Progenitor cell of endocrine pancreas (in vitro differentiated cells): ENCODE results near the gene SOWAHA. TPM values are rescaled to one million over a fixed set of nuclear protein-coding genes. Genes with fewer than 3 reads are reported as not detected.

ENCODE experiments used
- DNase-seq: peaks from one replicate; pipeline ENCODE4 v3.0.0; 2021; ENCODE audit warnings: low spot score; ENCODE audit not compliant: unreplicated experiment
- H3K27ac Mint-ChIP-seq: 2 replicates; pipeline ENCODE4 v1.8.0; 2021; ENCODE audit warnings: mild to moderate bottlenecking, moderate library complexity, mixed read lengths
- H3K27me3 Mint-ChIP-seq: 2 replicates; pipeline ENCODE4 v1.8.0; 2021; ENCODE audit warnings: mixed read lengths
- H3K36me3 Mint-ChIP-seq: 2 replicates; pipeline ENCODE4 v1.8.0; 2022; ENCODE audit warnings: mixed read lengths; ENCODE audit not compliant: insufficient read depth
- H3K4me1 Mint-ChIP-seq: 2 replicates; pipeline ENCODE4 v1.8.0; 2021; ENCODE audit warnings: low read depth, mixed read lengths
- H3K4me3 Mint-ChIP-seq: 2 replicates; pipeline ENCODE4 v1.8.0; 2021; ENCODE audit warnings: low read depth, mild to moderate bottlenecking, moderate library complexity, mixed read lengths
- H3K9me3 Mint-ChIP-seq: 2 replicates; pipeline ENCODE4 v1.8.0; 2021; ENCODE audit warnings: low read depth, mixed read lengths
- CTCF ChIP-seq: fragments of 200-600 bp; sonication (generic); IDR thresholded peaks from one replicate; pipeline ENCODE4 v1.5.0; 2021; ENCODE audit warnings: antibody characterized with exemption, mild to moderate bottlenecking; ENCODE audit not compliant: unreplicated experiment
- total RNA-seq: library from RNA; stranded (reverse); gene quantifications from 2 replicates; pipeline ENCODE4 v1.2.1, GENCODE V29; 2021

SOWAHA gene
- total RNA-seq, 1 donor from 2014 or later = 1.3 TPM

GRCh38 chr5:132822650-132823480 lies 9.8 kb downstream of the SOWAHA start:
- DNase-seq = peak; percentile 59
- Mint-ChIP-seq H3K36me3 (no peaks in the 10 kb centered on the region), H3K27me3 (peaks cover 39% of the 10 kb centered on the region), H3K27ac (no peak overlapping the region), H3K4me1 (peaks cover 2% of the 10 kb centered on the region), H3K4me3 (peak overlapping the region; percentile 52), H3K9me3 (no peaks in the 10 kb centered on the region)
- TF ChIP-seq CTCF = peak; percentile 26

GRCh38 chr5:132823481-132824050 lies 10.5 kb downstream of the SOWAHA start:
- peaks cover 40% of the 10 kb centered on the region for H3K27me3 Mint-ChIP-seq
- no peak overlapping the region for H3K4me3 Mint-ChIP-seq
- no peaks in the 10 kb centered on the region for H3K36me3 Mint-ChIP-seq
- DNase-seq = no peak
- no peak for TF ChIP-seq CTCF
- H3K9me3 Mint-ChIP-seq = no peaks in the 10 kb centered on the region
- H3K4me1 Mint-ChIP-seq = peaks cover 2% of the 10 kb centered on the region
- no peak overlapping the region for H3K27ac Mint-ChIP-seq

- TF ChIP-seq CTCF = no peak
- DNase-seq = no peak
- peaks cover 38% of the 10 kb centered on the region for H3K27me3 Mint-ChIP-seq
- H3K9me3 Mint-ChIP-seq = no peaks in the 10 kb centered on the region
- H3K27ac Mint-ChIP-seq = no peak overlapping the region
- H3K4me3 Mint-ChIP-seq = no peak overlapping the region
- H3K4me1 Mint-ChIP-seq = peaks cover 4% of the 10 kb centered on the region
- H3K36me3 Mint-ChIP-seq = no peaks in the 10 kb centered on the region
Observed at GRCh38 chr5:132824426-132824825, 11.3 kb downstream of the SOWAHA start.

- no peak for DNase-seq
- H3K4me1 Mint-ChIP-seq = peaks cover 5% of the 10 kb centered on the region
- no peak overlapping the region for H3K27ac Mint-ChIP-seq
- H3K36me3 Mint-ChIP-seq = no peaks in the 10 kb centered on the region
- peaks cover 38% of the 10 kb centered on the region for H3K27me3 Mint-ChIP-seq
- no peak for TF ChIP-seq CTCF
- H3K9me3 Mint-ChIP-seq = no peaks in the 10 kb centered on the region
- H3K4me3 Mint-ChIP-seq = no peak overlapping the region
Observed at GRCh38 chr5:132825033-132825833, 12.1 kb downstream of the SOWAHA start.

GRCh38 chr5:132825834-132826391 lies 12.8 kb downstream of the SOWAHA start:
- Mint-ChIP-seq H3K27ac (no peak overlapping the region), H3K36me3 (no peaks in the 10 kb centered on the region), H3K4me3 (peak overlapping the region; percentile 19), H3K4me1 (peaks cover 5% of the 10 kb centered on the region), H3K27me3 (peaks cover 36% of the 10 kb centered on the region), H3K9me3 (no peaks in the 10 kb centered on the region)
- no peak for TF ChIP-seq CTCF
- no peak for DNase-seq
